OCI-LY3 (cell line): Measurements from ENCODE around the gene TEX26.
A peak's percentile ranks its signal among the peaks of the same experiment; 100 is the strongest.

Source experiments
- H2AFZ ChIP-seq: fragments of 200-600, 300-600 bp; shearing (Covaris generic); 2 replicates; pipeline ENCODE4 v1.6.0; 2014; ENCODE audit warnings: antibody characterized with exemption, low read depth, low read length
- H3K27ac ChIP-seq: fragments of 200-600, 300-600 bp; sonication (generic); 2 replicates; pipeline ENCODE4 v1.5.1; 2014; ENCODE audit warnings: mild to moderate bottlenecking, low read length, moderate library complexity, mixed read lengths
- H3K27me3 ChIP-seq: fragments of 200-600, 300-600 bp; sonication (generic); 2 replicates; pipeline ENCODE4 v1.6.1; 2014; ENCODE audit warnings: low read depth, low read length, mixed read lengths
- H3K36me3 ChIP-seq: fragments of 200-600, 300-600 bp; sonication (generic); replicated peaks from 2 replicates; pipeline ENCODE3; 2014; ENCODE audit warnings: low read depth, low read length, mixed read lengths
- H3K4me1 ChIP-seq: fragments of 300-600, 200-600 bp; sonication (generic); 2 replicates; pipeline ENCODE4 v1.6.1; 2014; ENCODE audit warnings: low read length, mixed read lengths
- H3K4me2 ChIP-seq: fragments of 200-600, 300-600 bp; sonication (generic); 2 replicates; pipeline ENCODE4 v1.6.1; 2014; ENCODE audit warnings: low read length, mixed read lengths
- H3K4me3 ChIP-seq: fragments of 300-600, 200-600 bp; sonication (generic); 2 replicates; pipeline ENCODE4 v1.5.1; 2014; ENCODE audit warnings: antibody characterized with exemption, mild to moderate bottlenecking, low read length, moderate library complexity
- H3K79me2 ChIP-seq: fragments of 300-600, 200-600 bp; shearing (Covaris generic); 2 replicates; pipeline ENCODE4 v1.6.1; 2014; ENCODE audit warnings: mild to moderate bottlenecking, low read length, mixed read lengths
- H3K9ac ChIP-seq: fragments of 300-600, 200-600 bp; shearing (Covaris generic); 2 replicates; pipeline ENCODE4 v1.6.0; 2014; ENCODE audit warnings: mild to moderate bottlenecking, low read length, moderate library complexity
- H3K9me3 ChIP-seq: fragments of 200-600, 300-600 bp; shearing (Covaris generic); 2 replicates; pipeline ENCODE4 v1.6.1; 2014; ENCODE audit warnings: low read length, mixed read lengths; ENCODE audit not compliant: insufficient read depth
- H4K20me1 ChIP-seq: fragments of 200-600, 300-600 bp; sonication (generic); 2 replicates; pipeline ENCODE4 v1.6.1; 2016; ENCODE audit warnings: low read length, mixed read lengths; ENCODE audit not compliant: insufficient read depth
- CTCF ChIP-seq: fragments of 200-600, 300-600 bp; sonication (generic); IDR thresholded peaks from 2 replicates; pipeline ENCODE4 v1.5.1; 2014; ENCODE audit warnings: antibody characterized with exemption, low read length, low read depth
- EZH2phosphoT487 ChIP-seq: fragments of 200-600 bp; shearing (Covaris generic); IDR thresholded peaks from 2 replicates; pipeline ENCODE4 v1.6.1; 2018; ENCODE audit warnings: antibody characterized with exemption, mixed run types, low read depth

The TEX26 gene

DNA sequence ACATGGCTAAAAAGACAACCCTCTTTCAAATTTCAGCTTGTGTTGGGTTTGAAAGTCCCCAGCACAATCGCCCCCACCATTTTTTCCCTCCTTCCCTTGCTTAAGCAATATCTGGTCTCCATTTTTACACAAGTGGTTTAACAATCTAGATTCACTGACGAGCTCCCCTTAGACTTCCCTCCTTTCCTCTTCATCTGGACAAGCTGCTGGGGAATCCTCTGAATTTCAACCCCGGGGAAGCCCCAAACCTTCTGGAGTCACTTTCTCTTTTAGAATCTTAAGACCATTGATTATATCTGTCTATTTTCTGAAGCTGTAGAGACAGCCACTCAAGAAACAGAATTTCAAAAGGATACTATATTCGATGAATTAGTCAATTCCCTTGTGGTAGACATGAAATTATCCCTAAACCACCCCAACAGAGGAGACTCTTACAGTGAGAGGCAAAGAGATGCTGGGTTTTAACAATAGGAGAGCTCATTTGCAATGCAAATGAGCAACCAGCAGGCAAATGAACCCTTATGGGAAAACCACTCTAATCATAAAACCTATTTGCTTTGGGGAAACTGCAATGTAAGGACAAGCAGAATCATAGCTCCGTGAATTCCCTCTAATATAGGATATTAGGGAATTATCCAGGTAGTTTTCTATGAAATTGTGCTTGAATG, 78.9 kb downstream of the TEX26 start:
- TF ChIP-seq CTCF (no peak), EZH2phosphoT487 (no peak)
- Histone ChIP-seq H3K27me3 (peaks cover 86% of the 10 kb centered on the region), H3K27ac (no peak overlapping the region), H4K20me1 (no peaks in the 10 kb centered on the region), H3K36me3 (no peaks in the 10 kb centered on the region), H3K4me3 (no peak overlapping the region), H3K9me3 (no peaks in the 10 kb centered on the region), H3K79me2 (no peaks in the 10 kb centered on the region), H2AFZ (no peak overlapping the region), H3K9ac (no peak overlapping the region), H3K4me2 (no peak overlapping the region), H3K4me1 (peaks cover 3% of the 10 kb centered on the region; the same call in 1 of the 2 replicates)

DNA sequence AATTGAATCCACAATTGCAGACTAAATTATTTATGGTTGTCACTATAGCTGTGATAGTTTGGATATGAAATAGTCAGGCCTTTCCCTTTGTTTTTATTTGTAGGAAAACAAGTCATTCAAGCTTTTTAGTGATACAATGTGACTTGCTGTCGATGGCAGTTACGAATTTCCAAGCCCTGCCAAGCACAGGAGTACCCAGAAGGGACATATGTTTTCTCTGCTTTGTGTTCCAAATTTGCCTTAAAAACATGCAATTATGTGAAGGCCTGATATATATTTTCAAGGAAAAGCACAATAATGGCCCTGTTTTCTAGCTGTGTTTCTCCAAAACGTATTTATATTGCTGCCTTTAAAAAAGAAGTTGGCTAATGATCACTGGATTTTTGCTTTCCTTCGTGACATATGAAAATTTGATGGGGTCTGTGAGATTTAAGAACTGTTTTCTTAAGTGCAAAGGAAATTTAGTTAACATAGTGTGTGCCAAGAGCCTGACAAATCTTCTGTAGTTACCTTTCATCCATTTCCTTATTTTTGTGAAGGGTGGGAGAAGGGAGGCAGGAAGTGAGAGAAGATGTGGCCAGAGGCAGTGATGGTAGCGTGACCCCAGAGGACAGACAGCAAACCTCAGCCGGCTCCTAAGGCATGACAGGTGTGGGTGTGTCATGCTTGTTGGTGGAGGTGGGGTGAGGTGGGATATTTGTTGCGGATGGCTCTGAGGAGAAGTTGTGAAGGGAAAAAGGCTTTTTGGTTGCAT, 79.6 kb downstream of the TEX26 start:
- Histone ChIP-seq H3K36me3 (no peaks in the 10 kb centered on the region), H3K27ac (no peak overlapping the region), H3K4me1 (peaks cover 3% of the 10 kb centered on the region; the same call in 1 of the 2 replicates), H3K9ac (no peak overlapping the region), H3K79me2 (no peaks in the 10 kb centered on the region), H3K4me2 (no peak overlapping the region), H3K4me3 (no peak overlapping the region), H4K20me1 (no peaks in the 10 kb centered on the region), H3K27me3 (peaks cover 84% of the 10 kb centered on the region), H3K9me3 (no peaks in the 10 kb centered on the region), H2AFZ (no peak overlapping the region)
- TF ChIP-seq EZH2phosphoT487: no peak
- no peak for TF ChIP-seq CTCF

GRCh38 chr13:31012655-31013024, 80.2 kb downstream of the TEX26 start:
- TF ChIP-seq CTCF (peak; percentile 57), EZH2phosphoT487 (no peak)
- no peaks in the 10 kb centered on the region for H3K79me2 ChIP-seq
- H3K4me2 ChIP-seq: no peak overlapping the region
- no peak overlapping the region for H2AFZ ChIP-seq
- no peak overlapping the region for H3K27ac ChIP-seq
- H3K27me3 ChIP-seq: peaks cover 83% of the 10 kb centered on the region
- H3K4me1 ChIP-seq: peaks cover 3% of the 10 kb centered on the region; the same call in 1 of the 2 replicates
- H3K9me3 ChIP-seq: no peaks in the 10 kb centered on the region
- no peak overlapping the region for H3K4me3 ChIP-seq
- no peaks in the 10 kb centered on the region for H4K20me1 ChIP-seq
- H3K36me3 ChIP-seq: no peaks in the 10 kb centered on the region
- H3K9ac ChIP-seq: no peak overlapping the region

- Histone ChIP-seq H3K79me2 (no peaks in the 10 kb centered on the region), H3K4me1 (peaks cover 3% of the 10 kb centered on the region; the same call in 1 of the 2 replicates), H3K4me3 (no peak overlapping the region), H3K27me3 (peaks cover 83% of the 10 kb centered on the region), H3K4me2 (no peak overlapping the region), H3K9me3 (no peaks in the 10 kb centered on the region), H3K36me3 (no peaks in the 10 kb centered on the region), H4K20me1 (no peaks in the 10 kb centered on the region), H2AFZ (no peak overlapping the region), H3K9ac (no peak overlapping the region), H3K27ac (no peak overlapping the region)
- TF ChIP-seq CTCF (no peak), EZH2phosphoT487 (no peak)
Observed at GRCh38 chr13:31014456-31014855, 82.0 kb downstream of the TEX26 start.
